NCI-H82 treated with DMSO at 0.1 percent for 48 hours (cell line): ENCODE results near the gene RAB40C.

ENCODE experiments used
- DNase-seq: peaks from one replicate; lab custom pipeline; 2025; ENCODE audit not compliant: unreplicated experiment; lab: John Stamatoyannopoulos, UW

The RAB40C gene

GRCh38 chr16:644556-644955 lies 54.7 kb downstream of the RAB40C start:
- no peak for DNase-seq

- DNase-seq, result no peak
Measured at GRCh38 chr16:645852-646678, 56.2 kb downstream of the RAB40C start.

DNA sequence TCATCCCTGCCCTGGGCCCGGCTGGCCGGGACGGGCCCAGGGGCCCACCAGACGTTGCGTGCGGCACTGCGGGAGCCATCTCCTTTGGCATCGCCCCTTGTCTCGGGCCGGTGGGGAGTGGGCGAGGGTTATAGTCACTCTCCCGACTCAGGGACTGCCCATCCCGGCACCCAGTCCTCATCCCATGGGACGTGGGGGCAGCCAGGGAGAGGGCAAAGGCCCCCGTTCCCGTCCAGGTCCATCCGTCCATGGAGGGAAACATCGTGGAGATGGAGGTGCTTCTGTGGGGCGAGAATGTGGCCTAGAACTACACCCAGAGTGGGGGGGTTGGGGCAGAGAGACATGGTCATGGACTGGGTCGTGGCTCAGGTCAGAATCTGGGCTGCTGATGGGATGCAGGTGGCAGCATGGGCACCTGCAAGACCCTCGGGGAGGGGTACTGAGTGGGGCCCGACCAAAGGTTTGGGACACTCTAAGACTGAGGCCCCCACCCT lies 56.9 kb downstream of the RAB40C start:
- DNase-seq, result no peak

- DNase-seq, result no peak
Measured at GRCh38 chr16:647173-647902, 57.5 kb downstream of the RAB40C start.

DNA sequence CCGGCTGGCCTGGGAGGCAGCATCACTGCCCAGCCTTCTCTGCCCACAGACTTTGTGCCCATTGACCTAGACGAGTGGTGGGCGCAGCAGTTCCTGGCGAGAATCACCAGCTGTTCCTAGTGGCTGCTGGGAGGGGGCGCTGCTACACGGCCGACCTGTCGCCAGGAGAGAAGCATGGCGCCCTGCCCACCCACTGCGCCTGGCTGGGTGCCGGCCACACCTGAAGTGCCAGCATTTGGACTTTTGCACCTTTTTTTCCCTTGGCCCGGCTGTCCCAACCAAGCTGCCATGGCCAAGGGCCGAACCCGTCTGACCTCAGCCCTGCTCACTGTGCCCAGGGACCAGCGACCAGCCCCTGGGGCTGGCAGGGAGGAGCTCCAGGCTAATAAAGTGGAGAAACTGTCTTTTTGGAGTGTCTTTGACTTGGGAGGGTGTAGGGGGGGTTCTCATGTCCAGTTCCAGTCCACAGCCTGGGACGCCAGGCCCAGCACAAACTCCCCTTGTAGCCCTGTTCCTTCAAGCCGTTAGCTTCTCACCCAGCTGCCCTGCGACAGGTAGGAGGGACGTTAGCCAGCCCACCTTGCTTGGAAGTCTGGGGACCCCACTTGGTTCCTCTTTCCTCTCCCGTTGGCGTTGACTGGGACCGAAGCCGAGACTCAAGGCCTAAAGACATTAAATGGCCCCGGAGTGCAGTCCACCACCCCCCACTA lies 58.4 kb downstream of the RAB40C start:
- peak; percentile 14 for DNase-seq

GRCh38 chr16:648781-649589 lies 59.1 kb downstream of the RAB40C start, which contains the start of gene WDR90:
Gene WDR90 (plus strand): TSS chr16:649365. CDS start chr16:649417, 52 bp downstream.
- DNase-seq, result peak; percentile 56

- no peak for DNase-seq
Measured at GRCh38 chr16:649631-650030, 59.8 kb downstream of the RAB40C start.

- no peak for DNase-seq
Measured at GRCh38 chr16:651844-652243, 62.0 kb downstream of the RAB40C start.

- no peak for DNase-seq
Measured at GRCh38 chr16:652454-653305, 62.8 kb downstream of the RAB40C start.

- no peak for DNase-seq
Measured at GRCh38 chr16:654034-654433, 64.2 kb downstream of the RAB40C start.

- no peak for DNase-seq
Measured at GRCh38 chr16:657487-657886, 67.6 kb downstream of the RAB40C start.

DNA sequence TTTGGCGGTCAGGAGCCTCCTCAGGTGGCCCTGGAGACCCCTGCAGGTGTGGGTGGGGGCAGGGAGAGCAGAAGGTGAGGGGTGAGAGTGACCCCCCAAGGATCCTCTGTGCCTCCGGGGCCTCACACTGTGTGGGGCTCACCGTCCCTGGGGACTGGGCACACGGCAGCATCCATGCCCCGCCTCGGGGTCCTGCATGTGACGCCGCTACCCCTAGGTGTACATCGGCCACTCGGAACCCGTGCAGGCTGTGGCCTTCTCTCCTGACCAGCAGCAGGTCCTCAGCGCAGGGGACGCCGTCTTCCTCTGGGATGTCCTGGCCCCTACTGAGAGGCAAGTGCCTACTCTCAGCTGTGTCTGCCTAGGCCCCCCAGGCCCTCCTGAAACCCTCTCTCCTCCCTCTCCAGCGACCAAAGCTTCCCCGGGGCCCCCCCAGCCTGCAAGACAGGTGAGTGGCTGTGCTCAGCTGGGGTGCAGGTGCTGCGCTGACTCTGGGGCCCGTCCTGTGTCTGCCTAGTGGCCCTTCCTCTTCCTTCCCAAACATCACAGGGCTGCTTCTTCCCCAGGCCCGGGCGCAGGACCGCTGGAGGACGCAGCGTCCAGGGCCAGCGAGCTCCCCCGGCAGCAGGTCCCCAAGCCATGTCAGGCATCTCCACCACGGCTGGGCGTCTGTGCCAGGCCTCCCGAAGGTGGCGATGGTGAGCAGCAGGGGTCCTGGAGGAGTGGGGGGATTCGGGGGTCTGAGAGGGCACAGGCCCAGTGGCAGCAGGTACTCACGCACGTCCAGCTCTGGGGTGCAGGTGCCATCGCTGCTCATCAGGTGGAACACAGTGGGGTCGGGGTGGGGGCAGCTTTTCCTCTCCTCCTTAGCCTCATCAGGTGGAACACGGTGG lies 69.1 kb downstream of the RAB40C start:
- no peak for DNase-seq

DNA sequence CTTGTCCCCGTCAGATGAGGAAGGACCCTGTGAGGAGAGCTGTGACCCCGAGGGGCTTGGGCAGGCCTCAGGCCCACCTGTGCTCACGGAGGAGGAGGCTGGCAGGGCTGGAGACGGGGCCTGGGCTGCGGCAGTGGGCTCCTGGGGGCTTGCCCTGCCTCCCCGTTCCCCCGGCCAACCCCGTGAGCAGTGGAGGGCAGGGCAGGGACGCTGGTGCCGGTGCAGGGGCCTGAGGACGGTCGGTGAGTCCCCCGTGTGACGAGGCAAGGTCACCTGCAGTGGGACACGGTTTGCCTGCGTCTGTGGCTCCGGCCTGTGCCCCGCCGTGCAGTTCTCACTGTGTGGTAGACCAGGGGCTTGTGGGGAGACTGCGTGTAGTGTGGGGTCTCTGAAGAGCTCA lies 69.8 kb downstream of the RAB40C start:
- DNase-seq, result no peak

GRCh38 chr16:660132-660458 lies 70.2 kb downstream of the RAB40C start:
- no peak for DNase-seq

- peak; percentile 86 for DNase-seq
Measured at GRCh38 chr16:660459-661183, 70.8 kb downstream of the RAB40C start.

DNA sequence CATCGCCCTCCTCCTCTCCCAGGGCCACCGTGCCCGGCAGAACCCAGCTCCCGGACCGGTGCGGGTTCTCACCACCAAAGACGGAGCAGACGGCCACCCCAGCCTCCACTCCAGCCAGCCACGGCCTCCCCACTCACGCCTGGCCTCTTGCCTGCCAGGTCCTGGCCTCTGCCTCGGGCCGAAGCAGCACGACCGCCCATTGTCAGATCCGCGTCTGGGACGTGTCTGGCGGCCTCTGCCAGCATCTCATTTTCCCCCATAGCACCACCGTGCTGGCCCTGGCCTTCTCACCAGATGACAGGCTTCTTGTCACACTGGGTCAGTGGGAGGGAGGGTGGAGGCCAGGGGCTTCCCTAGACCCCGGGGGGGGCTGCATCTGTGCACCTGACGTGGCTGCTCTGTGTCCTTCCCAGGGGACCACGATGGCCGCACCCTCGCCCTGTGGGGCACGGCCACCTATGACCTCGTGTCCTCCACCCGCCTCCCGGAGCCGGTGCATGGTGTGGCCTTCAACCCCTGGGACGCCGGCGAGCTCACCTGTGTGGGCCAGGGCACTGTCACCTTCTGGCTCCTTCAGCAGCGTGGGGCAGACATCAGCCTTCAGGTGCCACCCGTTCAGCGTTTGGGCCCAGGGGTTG lies 71.4 kb downstream of the RAB40C start:
- DNase-seq, result no peak

GRCh38 chr16:662095-662494 lies 72.2 kb downstream of the RAB40C start:
- no peak for DNase-seq

- DNase-seq, result no peak
Measured at GRCh38 chr16:662597-662996, 72.7 kb downstream of the RAB40C start.
